GM18861 (cell line): Measurements from ENCODE around the gene SLC2A1.

Experiments used
- ATAC-seq: cut with Tn5 transposase; IDR thresholded peaks from one replicate; pipeline ENCODE4 v1.9.1; 2021; ENCODE audit not compliant: unreplicated experiment

SLC2A1 gene

GRCh38 chr1:42958488-42959319 is at the start of gene SLC2A1:
Gene SLC2A1, minus strand, starts transcription at chr1:42958868. Its CDS starts 217 bp downstream, at chr1:42958651.
- peak; percentile 51 for ATAC-seq

GRCh38 chr1:43007377-43008114 is 48.9 kb upstream of the SLC2A1 start:
- ATAC-seq: no peak

- no peak for ATAC-seq
Measured at GRCh38 chr1:43005460-43006361, 47.0 kb upstream of the SLC2A1 start.

- no peak for ATAC-seq
Measured at GRCh38 chr1:43004587-43005459, 46.2 kb upstream of the SLC2A1 start.

- no peak for ATAC-seq
Measured at GRCh38 chr1:43002766-43003165, 44.1 kb upstream of the SLC2A1 start.

- no peak for ATAC-seq
Measured at GRCh38 chr1:43002116-43002515, 43.4 kb upstream of the SLC2A1 start.

GRCh38 chr1:43001434-43001833 is 42.8 kb upstream of the SLC2A1 start:
- no peak for ATAC-seq

GRCh38 chr1:43000271-43000670 is 41.6 kb upstream of the SLC2A1 start:
- no peak for ATAC-seq

- no peak for ATAC-seq
Measured at GRCh38 chr1:42999308-42999707, 40.6 kb upstream of the SLC2A1 start.

GRCh38 chr1:42998386-42998785 is 39.7 kb upstream of the SLC2A1 start:
- ATAC-seq: no peak

- ATAC-seq: no peak
Measured at GRCh38 chr1:42996384-42996970, 37.8 kb upstream of the SLC2A1 start.

GRCh38 chr1:42993502-42994136 is 35.0 kb upstream of the SLC2A1 start:
- ATAC-seq: no peak

- no peak for ATAC-seq
Measured at GRCh38 chr1:42992054-42992571, 33.4 kb upstream of the SLC2A1 start.

- ATAC-seq: no peak
Measured at GRCh38 chr1:42990757-42991346, 32.2 kb upstream of the SLC2A1 start.

GRCh38 chr1:42983693-42984092 is 25.0 kb upstream of the SLC2A1 start:
- no peak for ATAC-seq

GRCh38 chr1:42983253-42983652 is 24.6 kb upstream of the SLC2A1 start:
- no peak for ATAC-seq

GRCh38 chr1:42982641-42983040 is 24.0 kb upstream of the SLC2A1 start:
- ATAC-seq: no peak

- ATAC-seq: no peak
Measured at GRCh38 chr1:42981871-42982270, 23.2 kb upstream of the SLC2A1 start.
